IMR-90 (cell line): ENCODE results near the gene TSTD1. TPM values are rescaled to one million over a fixed set of nuclear protein-coding genes. Genes with fewer than 3 reads are reported as not detected.

ENCODE experiments used
- polyA plus RNA-seq, 3 experiments: library from polyadenylated mRNA; depleted of rRNA; stranded (reverse); fragments of >200 nt; gene quantifications; 2 replicates each; pipeline ENCODE4 v1.2.3, GENCODE V29; 2012; ENCODE audit warnings: low replicate concordance in 1 of 3
- total RNA-seq: library from RNA; depleted of rRNA; stranded (reverse); fragments of >200 nt; gene quantifications from 2 replicates; pipeline ENCODE4 v1.2.3, GENCODE V29; 2012
- TF ChIP-seq, protein P1 (sequence below): conservative IDR thresholded peaks from 2 replicates; pipeline ENCODE4 v1.5.1; 2012; ENCODE audit warnings: mild to moderate bottlenecking, low read depth, low read length, improper control_type of control experiment

Gene TSTD1
- total and polyA plus RNA-seq, 2 of the 4 experiments (the other 2 are of a cell fraction): 0.21 TPM; not detected in 1

GRCh38 chr1:161083748-161084596, 45.2 kb upstream of the TSTD1 start (continued):
- TF ChIP-seq, protein P1, sequence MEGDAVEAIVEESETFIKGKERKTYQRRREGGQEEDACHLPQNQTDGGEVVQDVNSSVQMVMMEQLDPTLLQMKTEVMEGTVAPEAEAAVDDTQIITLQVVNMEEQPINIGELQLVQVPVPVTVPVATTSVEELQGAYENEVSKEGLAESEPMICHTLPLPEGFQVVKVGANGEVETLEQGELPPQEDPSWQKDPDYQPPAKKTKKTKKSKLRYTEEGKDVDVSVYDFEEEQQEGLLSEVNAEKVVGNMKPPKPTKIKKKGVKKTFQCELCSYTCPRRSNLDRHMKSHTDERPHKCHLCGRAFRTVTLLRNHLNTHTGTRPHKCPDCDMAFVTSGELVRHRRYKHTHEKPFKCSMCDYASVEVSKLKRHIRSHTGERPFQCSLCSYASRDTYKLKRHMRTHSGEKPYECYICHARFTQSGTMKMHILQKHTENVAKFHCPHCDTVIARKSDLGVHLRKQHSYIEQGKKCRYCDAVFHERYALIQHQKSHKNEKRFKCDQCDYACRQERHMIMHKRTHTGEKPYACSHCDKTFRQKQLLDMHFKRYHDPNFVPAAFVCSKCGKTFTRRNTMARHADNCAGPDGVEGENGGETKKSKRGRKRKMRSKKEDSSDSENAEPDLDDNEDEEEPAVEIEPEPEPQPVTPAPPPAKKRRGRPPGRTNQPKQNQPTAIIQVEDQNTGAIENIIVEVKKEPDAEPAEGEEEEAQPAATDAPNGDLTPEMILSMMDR: no peak
